Progenitor cell of endocrine pancreas (in vitro differentiated cells): Measurements from ENCODE around the gene PDE7B. TPM values are rescaled to one million over a fixed set of nuclear protein-coding genes. Genes with fewer than 3 reads are reported as not detected.

Source experiments
- DNase-seq: peaks from one replicate; pipeline ENCODE4 v3.0.0; 2021; ENCODE audit warnings: low spot score; ENCODE audit not compliant: unreplicated experiment
- H3K27ac Mint-ChIP-seq: 2 replicates; pipeline ENCODE4 v1.8.0; 2021; ENCODE audit warnings: mild to moderate bottlenecking, moderate library complexity, mixed read lengths
- H3K27me3 Mint-ChIP-seq: 2 replicates; pipeline ENCODE4 v1.8.0; 2021; ENCODE audit warnings: mixed read lengths
- H3K36me3 Mint-ChIP-seq: 2 replicates; pipeline ENCODE4 v1.8.0; 2022; ENCODE audit warnings: mixed read lengths; ENCODE audit not compliant: insufficient read depth
- H3K4me1 Mint-ChIP-seq: 2 replicates; pipeline ENCODE4 v1.8.0; 2021; ENCODE audit warnings: low read depth, mixed read lengths
- H3K4me3 Mint-ChIP-seq: 2 replicates; pipeline ENCODE4 v1.8.0; 2021; ENCODE audit warnings: low read depth, mild to moderate bottlenecking, moderate library complexity, mixed read lengths
- H3K9me3 Mint-ChIP-seq: 2 replicates; pipeline ENCODE4 v1.8.0; 2021; ENCODE audit warnings: low read depth, mixed read lengths
- CTCF ChIP-seq: fragments of 200-600 bp; sonication (generic); IDR thresholded peaks from one replicate; pipeline ENCODE4 v1.5.0; 2021; ENCODE audit warnings: antibody characterized with exemption, mild to moderate bottlenecking; ENCODE audit not compliant: unreplicated experiment
- total RNA-seq: library from RNA; stranded (reverse); gene quantifications from 2 replicates; pipeline ENCODE4 v1.2.1, GENCODE V29; 2021

PDE7B gene
- total RNA-seq, 1 donor from 2014 or later: 0.07 TPM

GRCh38 chr6:136069119-136069518 lies 217.6 kb downstream of the PDE7B start:
- Mint-ChIP-seq H3K9me3 (peaks cover 4% of the 10 kb centered on the region), H3K4me1 (peaks cover 12% of the 10 kb centered on the region), H3K27ac (peak overlapping the region; percentile 5), H3K36me3 (no peaks in the 10 kb centered on the region), H3K27me3 (no peaks in the 10 kb centered on the region), H3K4me3 (no peak overlapping the region)
- no peak for DNase-seq
- no peak for TF ChIP-seq CTCF

GRCh38 chr6:136070815-136071214 lies 219.3 kb downstream of the PDE7B start:
- TF ChIP-seq CTCF: no peak
- Mint-ChIP-seq H3K4me3 (no peak overlapping the region), H3K27ac (no peak overlapping the region), H3K9me3 (peaks cover 7% of the 10 kb centered on the region), H3K36me3 (no peaks in the 10 kb centered on the region), H3K4me1 (peaks cover 12% of the 10 kb centered on the region), H3K27me3 (no peaks in the 10 kb centered on the region)
- no peak for DNase-seq

GRCh38 chr6:136072691-136073090 lies 221.2 kb downstream of the PDE7B start:
- no peak for TF ChIP-seq CTCF
- no peak overlapping the region for H3K27ac Mint-ChIP-seq
- H3K4me3 Mint-ChIP-seq: no peak overlapping the region
- H3K9me3 Mint-ChIP-seq: peaks cover 7% of the 10 kb centered on the region
- no peaks in the 10 kb centered on the region for H3K36me3 Mint-ChIP-seq
- DNase-seq: no peak
- H3K4me1 Mint-ChIP-seq: peaks cover 9% of the 10 kb centered on the region
- H3K27me3 Mint-ChIP-seq: no peaks in the 10 kb centered on the region

- Mint-ChIP-seq H3K9me3 (peaks cover 3% of the 10 kb centered on the region), H3K4me3 (no peak overlapping the region), H3K4me1 (peaks cover 4% of the 10 kb centered on the region), H3K27ac (no peak overlapping the region), H3K27me3 (no peaks in the 10 kb centered on the region), H3K36me3 (no peaks in the 10 kb centered on the region)
- no peak for TF ChIP-seq CTCF
- DNase-seq: no peak
These were observed 221.7 kb downstream of the PDE7B start for GRCh38 chr6:136073216-136073615.

- no peak overlapping the region for H3K4me3 Mint-ChIP-seq
- no peak for TF ChIP-seq CTCF
- H3K27me3 Mint-ChIP-seq: no peaks in the 10 kb centered on the region
- no peaks in the 10 kb centered on the region for H3K36me3 Mint-ChIP-seq
- peaks cover 3% of the 10 kb centered on the region for H3K9me3 Mint-ChIP-seq
- DNase-seq: no peak
- no peaks in the 10 kb centered on the region for H3K4me1 Mint-ChIP-seq
- H3K27ac Mint-ChIP-seq: no peak overlapping the region
These were observed 225.0 kb downstream of the PDE7B start for GRCh38 chr6:136076496-136076895.
